ENCODE results near the gene DLG2.
A peak's percentile ranks its signal among the peaks of the same experiment; 100 is the strongest.

Gene DLG2

GRCh38 chr11:84558085-84558905, 1068.8 kb downstream of the DLG2 start:
- peak; percentile 58 for DNase-seq (ENCODE audit: low spot score)

- peak; percentile 4 for DNase-seq (ENCODE audit: low spot score)
These were observed 1074.4 kb downstream of the DLG2 start for GRCh38 chr11:84552791-84553190.

- peak; percentile 44 for DNase-seq (ENCODE audit: low spot score)
These were observed 1077.9 kb downstream of the DLG2 start for GRCh38 chr11:84549217-84549616.

GRCh38 chr11:84544566-84544965, 1082.6 kb downstream of the DLG2 start:
- DNase-seq (ENCODE audit: low spot score): no peak

GRCh38 chr11:84543367-84544159, 1083.6 kb downstream of the DLG2 start:
- no peak for DNase-seq (ENCODE audit: low spot score)

- peak; percentile 37 for DNase-seq (ENCODE audit: low spot score)
These were observed 1085.3 kb downstream of the DLG2 start for GRCh38 chr11:84541731-84542340.

- no peak for DNase-seq (ENCODE audit: low spot score)
These were observed 1090.7 kb downstream of the DLG2 start for GRCh38 chr11:84536456-84536855.

- DNase-seq (ENCODE audit: low spot score): no peak
These were observed 1094.8 kb downstream of the DLG2 start for GRCh38 chr11:84532364-84532763.

- no peak for DNase-seq (ENCODE audit: low spot score)
These were observed 1100.9 kb downstream of the DLG2 start for GRCh38 chr11:84526250-84526649.

GRCh38 chr11:84524422-84525051, 1102.6 kb downstream of the DLG2 start:
- DNase-seq (ENCODE audit: low spot score): peak; percentile 69

GRCh38 chr11:84522331-84522730, 1104.8 kb downstream of the DLG2 start:
- peak; percentile 48 for DNase-seq (ENCODE audit: low spot score)

GRCh38 chr11:84518631-84519183, 1108.4 kb downstream of the DLG2 start:
- DNase-seq (ENCODE audit: low spot score): no peak

GRCh38 chr11:84514436-84514835, 1112.7 kb downstream of the DLG2 start:
- DNase-seq (ENCODE audit: low spot score): no peak

- DNase-seq (ENCODE audit: low spot score): no peak
These were observed 1123.6 kb downstream of the DLG2 start for GRCh38 chr11:84503503-84503902.

GRCh38 chr11:84501750-84502149, 1125.4 kb downstream of the DLG2 start:
- DNase-seq (ENCODE audit: low spot score): no peak

- peak; percentile 50 for DNase-seq (ENCODE audit: low spot score)
These were observed 1129.1 kb downstream of the DLG2 start for GRCh38 chr11:84497981-84498411.

GRCh38 chr11:84497181-84497580, 1130.0 kb downstream of the DLG2 start:
- no peak for DNase-seq (ENCODE audit: low spot score)

GRCh38 chr11:84496122-84496521, 1131.0 kb downstream of the DLG2 start:
- no peak for DNase-seq (ENCODE audit: low spot score)

GRCh38 chr11:84480131-84480530, 1147.0 kb downstream of the DLG2 start:
- no peak for DNase-seq (ENCODE audit: low spot score)

- DNase-seq (ENCODE audit: low spot score): peak; percentile 3
These were observed 1150.6 kb downstream of the DLG2 start for GRCh38 chr11:84476581-84476980.

GRCh38 chr11:84471501-84471900, 1155.6 kb downstream of the DLG2 start:
- DNase-seq (ENCODE audit: low spot score): no peak

- DNase-seq (ENCODE audit: low spot score): no peak
These were observed 1158.9 kb downstream of the DLG2 start for GRCh38 chr11:84468235-84468634.
